ENCODE results near the gene SLC35G2.
"Not testable (repeated sequence)": the region's sequence is repeated elsewhere in the genome, so short reads cannot be mapped to it uniquely, and the experiment has no call there.

The SLC35G2 gene

GRCh38 chr3:136889947-136890346 is 71.0 kb downstream of the SLC35G2 start:
- Histone ChIP-seq H3K4me1 (ENCODE audit: control insufficient read depth, insufficient read depth, low read length) (no peaks in the 10 kb centered on the region), H3K4me3 (ENCODE audit: low read length in 2 of 2) (no peak overlapping the region), H3K9ac (ENCODE audit: low read length in 2 of 2) (no peak overlapping the region), H3K9me3 (ENCODE audit: control insufficient read depth in 2 of 2, low read length in 2 of 2) (peaks cover 0 to 3% of the 10 kb centered on the region in 2 donors), H3K27ac (ENCODE audit: low read length) (no peak overlapping the region), H3K36me3 (ENCODE audit: control insufficient read depth in 2 of 2, insufficient read depth in 2 of 2, low read length in 2 of 2) (no peaks in the 10 kb centered on the region), H3K27me3 (ENCODE audit: control insufficient read depth in 1 of 2, insufficient read depth in 2 of 2, low read length in 2 of 2) (no peaks in the 10 kb centered on the region)

DNA sequence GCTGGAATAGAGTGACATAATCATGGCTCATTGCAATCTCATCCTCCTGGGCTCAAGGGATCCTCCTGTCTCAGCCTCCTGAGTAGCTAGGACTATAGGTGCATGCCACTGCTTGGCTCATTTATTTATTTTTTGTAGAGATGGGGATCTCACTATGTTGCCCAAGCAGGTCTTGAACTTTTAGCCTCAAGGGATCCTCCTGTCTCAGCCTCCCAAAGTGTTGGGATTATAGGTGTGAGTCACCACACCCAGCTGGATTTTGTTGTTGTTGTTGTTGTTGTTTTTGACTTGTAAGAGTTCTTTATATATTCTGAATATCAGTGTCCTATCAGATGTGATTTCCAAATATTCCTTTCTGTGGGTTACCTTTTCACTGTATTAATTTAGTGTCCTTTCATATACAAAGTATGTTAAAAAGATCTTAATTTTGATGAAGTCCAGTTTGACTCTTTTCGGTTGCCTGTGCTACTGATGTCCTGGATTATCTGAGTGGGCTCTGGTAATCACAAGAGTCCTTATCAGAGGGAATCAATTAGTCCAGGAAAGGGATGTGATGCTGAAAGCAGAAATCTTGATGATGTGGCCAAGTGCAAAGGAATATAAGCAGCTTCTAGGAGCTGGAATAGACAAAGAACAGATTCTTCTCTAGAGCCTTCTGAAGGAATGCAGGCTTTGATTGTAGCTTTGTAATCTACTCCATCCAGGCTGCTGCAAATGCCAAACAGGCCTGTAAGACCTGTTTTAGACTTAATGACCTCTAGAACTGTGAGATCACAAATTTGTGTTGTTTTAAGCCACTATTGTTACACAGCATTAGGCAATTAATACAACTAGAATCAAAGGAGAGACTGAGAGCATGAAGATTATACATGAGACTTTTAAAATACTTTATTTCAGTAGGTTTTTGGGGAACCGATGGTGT is 73.3 kb downstream of the SLC35G2 start:
- Histone ChIP-seq H3K36me3 (ENCODE audit: control insufficient read depth in 2 of 2, insufficient read depth in 2 of 2, low read length in 2 of 2) (no peaks in the 10 kb centered on the region), H3K4me1 (ENCODE audit: control insufficient read depth, insufficient read depth, low read length) (no peaks in the 10 kb centered on the region), H3K27ac (ENCODE audit: low read length) (no peak overlapping the region), H3K4me3 (ENCODE audit: low read length in 2 of 2) (no peak overlapping the region), H3K9me3 (ENCODE audit: control insufficient read depth in 2 of 2, low read length in 2 of 2) (peaks cover 0 to 3% of the 10 kb centered on the region in 2 donors), H3K9ac (ENCODE audit: low read length in 2 of 2) (no peak overlapping the region), H3K27me3 (ENCODE audit: control insufficient read depth in 1 of 2, insufficient read depth in 2 of 2, low read length in 2 of 2) (no peaks in the 10 kb centered on the region)

DNA sequence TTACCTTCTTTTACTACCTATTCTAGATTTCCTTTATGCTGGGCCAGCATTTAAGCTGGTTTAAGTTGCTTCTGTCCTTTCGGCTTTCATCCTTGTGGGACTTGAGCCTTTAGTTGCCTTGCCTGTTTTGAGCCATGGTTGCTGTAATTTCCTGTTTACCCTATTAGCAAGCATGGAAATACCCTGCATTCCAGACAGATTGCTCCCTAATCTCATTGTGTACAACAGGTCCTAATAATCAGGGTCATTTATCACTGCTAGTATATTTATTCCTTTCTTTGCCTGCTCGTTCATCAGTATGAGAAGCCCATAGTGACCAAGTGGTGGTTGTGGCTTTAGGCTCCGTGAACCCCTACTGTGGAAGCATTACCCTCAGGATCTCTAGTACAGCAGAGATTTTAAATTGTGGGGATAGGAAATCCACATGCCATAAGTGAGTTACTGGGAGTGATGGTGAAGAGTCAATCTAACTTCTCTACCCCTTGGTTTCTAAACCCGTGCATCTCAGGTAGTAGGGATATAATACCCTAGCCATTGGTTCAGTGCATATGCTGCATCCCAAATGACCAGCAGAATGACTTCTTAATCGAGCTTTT is 75.0 kb downstream of the SLC35G2 start:
- Histone ChIP-seq H3K4me3 (ENCODE audit: low read length in 2 of 2) (no peak overlapping the region), H3K27me3 (ENCODE audit: control insufficient read depth in 1 of 2, insufficient read depth in 2 of 2, low read length in 2 of 2) (no peaks in the 10 kb centered on the region), H3K9ac (ENCODE audit: low read length in 2 of 2) (no peak overlapping the region), H3K9me3 (ENCODE audit: control insufficient read depth in 2 of 2, low read length in 2 of 2) (peaks cover 0 to 3% of the 10 kb centered on the region in 2 donors), H3K27ac (ENCODE audit: low read length) (no peak overlapping the region), H3K4me1 (ENCODE audit: control insufficient read depth, insufficient read depth, low read length) (no peaks in the 10 kb centered on the region), H3K36me3 (ENCODE audit: control insufficient read depth in 2 of 2, insufficient read depth in 2 of 2, low read length in 2 of 2) (no peaks in the 10 kb centered on the region)

DNA sequence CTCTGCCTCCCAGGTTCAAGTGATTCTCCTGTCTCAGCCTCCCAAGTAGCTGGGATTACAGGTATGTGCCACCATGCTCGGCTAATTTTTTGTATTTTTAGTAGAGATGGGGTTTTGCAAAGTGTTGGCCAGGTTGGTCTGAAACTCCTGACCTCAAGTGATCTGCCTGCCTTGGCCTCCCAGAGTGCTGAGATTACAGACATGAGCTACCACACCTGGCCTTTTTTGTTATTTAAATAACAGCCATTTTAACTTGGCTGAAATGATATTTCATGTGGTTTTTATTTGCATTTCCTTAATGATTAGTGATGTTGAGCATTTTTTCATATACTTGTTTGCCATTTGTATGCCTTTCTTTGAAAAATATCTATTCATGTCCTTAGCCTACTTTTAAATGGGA is 78.2 kb downstream of the SLC35G2 start:
- H3K9ac ChIP-seq (ENCODE audit: low read length in 2 of 2); H3K27me3 ChIP-seq (ENCODE audit: control insufficient read depth in 1 of 2, insufficient read depth in 2 of 2, low read length in 2 of 2); H3K9me3 ChIP-seq (ENCODE audit: control insufficient read depth in 2 of 2, low read length in 2 of 2); H3K27ac ChIP-seq (ENCODE audit: low read length); H3K36me3 ChIP-seq (ENCODE audit: control insufficient read depth in 2 of 2, insufficient read depth in 2 of 2, low read length in 2 of 2); H3K4me1 ChIP-seq (ENCODE audit: control insufficient read depth, insufficient read depth, low read length); H3K4me3 ChIP-seq (ENCODE audit: low read length in 2 of 2): not testable (repeated sequence)

DNA sequence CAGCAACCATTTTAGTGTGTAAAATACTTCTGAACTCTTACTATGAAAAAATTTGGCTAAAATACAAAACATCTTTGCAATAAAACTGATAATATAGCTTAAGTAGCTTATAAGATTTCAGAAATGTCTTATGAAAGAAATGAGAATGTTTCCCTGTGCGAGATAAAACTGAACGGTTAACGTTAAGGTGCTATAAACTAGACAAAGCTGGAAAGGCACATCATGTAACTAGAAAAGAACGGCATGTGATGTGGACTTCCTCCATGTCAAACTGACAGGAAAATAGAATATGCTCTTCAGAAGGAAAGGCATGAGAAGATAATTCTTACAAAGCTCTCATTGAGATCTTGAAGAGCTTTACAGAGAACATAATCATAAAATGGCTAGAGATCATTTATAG is 79.6 kb downstream of the SLC35G2 start:
- H3K9ac ChIP-seq (ENCODE audit: low read length in 2 of 2) = no peak overlapping the region
- peaks cover 0 to 4% of the 10 kb centered on the region in 2 donors for H3K9me3 ChIP-seq (ENCODE audit: control insufficient read depth in 2 of 2, low read length in 2 of 2)
- no peak overlapping the region for H3K27ac ChIP-seq (ENCODE audit: low read length)

GRCh38 chr3:136898954-136899353 is 80.0 kb downstream of the SLC35G2 start:
- Histone ChIP-seq H3K9ac (ENCODE audit: low read length in 2 of 2) (no peak overlapping the region), H3K4me1 (ENCODE audit: control insufficient read depth, insufficient read depth, low read length) (no peaks in the 10 kb centered on the region), H3K27ac (ENCODE audit: low read length) (no peak overlapping the region), H3K9me3 (ENCODE audit: control insufficient read depth in 2 of 2, low read length in 2 of 2) (peaks cover 0 to 4% of the 10 kb centered on the region in 2 donors), H3K27me3 (ENCODE audit: control insufficient read depth in 1 of 2, insufficient read depth in 2 of 2, low read length in 2 of 2) (no peaks in the 10 kb centered on the region), H3K36me3 (ENCODE audit: control insufficient read depth in 2 of 2, insufficient read depth in 2 of 2, low read length in 2 of 2) (no peaks in the 10 kb centered on the region), H3K4me3 (ENCODE audit: low read length in 2 of 2) (no peak overlapping the region)

More for the DNA sequence above, 79.6 kb downstream of the SLC35G2 start:
- Histone ChIP-seq H3K27me3 (ENCODE audit: control insufficient read depth in 1 of 2, insufficient read depth in 2 of 2, low read length in 2 of 2) (no peaks in the 10 kb centered on the region), H3K36me3 (ENCODE audit: control insufficient read depth in 2 of 2, insufficient read depth in 2 of 2, low read length in 2 of 2) (no peaks in the 10 kb centered on the region), H3K4me1 (ENCODE audit: control insufficient read depth, insufficient read depth, low read length) (no peaks in the 10 kb centered on the region), H3K4me3 (ENCODE audit: low read length in 2 of 2) (no peak overlapping the region)

DNA sequence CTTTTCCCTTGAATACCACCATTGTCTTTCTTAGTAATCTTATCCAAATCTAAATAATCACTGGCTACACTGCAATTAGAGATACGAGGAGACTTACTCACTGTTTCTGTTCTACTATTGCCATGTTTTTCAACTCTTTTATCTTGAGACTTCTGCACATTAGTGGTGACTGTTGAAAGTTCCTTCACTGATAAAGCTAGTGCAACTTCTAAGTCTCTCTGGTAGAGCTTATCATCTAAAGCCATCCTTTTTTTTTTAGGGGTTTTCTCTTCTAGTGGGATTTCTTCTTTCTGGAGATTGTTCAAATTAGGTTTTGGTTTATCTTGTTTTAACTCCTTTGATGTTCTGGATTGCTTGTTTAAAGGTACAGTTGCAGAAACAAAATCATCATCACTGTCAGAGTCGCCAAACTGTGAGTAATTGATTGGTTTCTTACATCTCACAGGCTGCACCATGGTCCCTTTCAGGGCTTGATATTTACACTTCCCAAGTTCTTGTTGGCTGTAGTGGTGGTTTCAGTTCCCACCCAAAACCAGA is 80.8 kb downstream of the SLC35G2 start:
- Histone ChIP-seq H3K9ac (ENCODE audit: low read length in 2 of 2) (no peak overlapping the region), H3K4me1 (ENCODE audit: control insufficient read depth, insufficient read depth, low read length) (no peaks in the 10 kb centered on the region), H3K27me3 (ENCODE audit: control insufficient read depth in 1 of 2, insufficient read depth in 2 of 2, low read length in 2 of 2) (no peaks in the 10 kb centered on the region), H3K36me3 (ENCODE audit: control insufficient read depth in 2 of 2, insufficient read depth in 2 of 2, low read length in 2 of 2) (no peaks in the 10 kb centered on the region), H3K4me3 (ENCODE audit: low read length in 2 of 2) (no peak overlapping the region), H3K9me3 (ENCODE audit: control insufficient read depth in 2 of 2, low read length in 2 of 2) (peaks cover 0 to 7% of the 10 kb centered on the region in 2 donors), H3K27ac (ENCODE audit: low read length) (no peak overlapping the region)

DNA sequence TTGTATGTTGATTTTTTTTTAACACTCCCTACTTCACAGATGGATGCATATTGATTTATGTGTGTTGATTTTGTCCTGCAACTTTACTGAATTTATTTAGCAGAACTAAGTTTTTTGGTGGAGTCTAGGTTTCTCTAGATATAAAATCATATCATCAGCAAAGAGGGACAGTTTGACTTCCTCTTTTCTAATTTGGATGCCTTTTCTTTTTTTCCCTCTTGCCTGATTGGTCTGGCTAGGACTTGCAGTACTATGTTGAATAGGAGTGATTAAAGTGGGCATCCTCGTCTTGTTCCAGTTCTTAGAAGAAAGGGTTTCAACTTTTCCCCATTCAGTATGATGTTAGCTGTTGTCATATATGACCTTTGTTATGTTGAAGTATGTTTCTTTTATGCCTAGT is 81.8 kb downstream of the SLC35G2 start:
- not testable (repeated sequence) for H3K27ac ChIP-seq (ENCODE audit: low read length); H3K9ac ChIP-seq (ENCODE audit: low read length in 2 of 2); H3K36me3 ChIP-seq (ENCODE audit: control insufficient read depth in 2 of 2, insufficient read depth in 2 of 2, low read length in 2 of 2); H3K9me3 ChIP-seq (ENCODE audit: control insufficient read depth in 2 of 2, low read length in 2 of 2); H3K4me1 ChIP-seq (ENCODE audit: control insufficient read depth, insufficient read depth, low read length); H3K4me3 ChIP-seq (ENCODE audit: low read length in 2 of 2); H3K27me3 ChIP-seq (ENCODE audit: control insufficient read depth in 1 of 2, insufficient read depth in 2 of 2, low read length in 2 of 2)

DNA sequence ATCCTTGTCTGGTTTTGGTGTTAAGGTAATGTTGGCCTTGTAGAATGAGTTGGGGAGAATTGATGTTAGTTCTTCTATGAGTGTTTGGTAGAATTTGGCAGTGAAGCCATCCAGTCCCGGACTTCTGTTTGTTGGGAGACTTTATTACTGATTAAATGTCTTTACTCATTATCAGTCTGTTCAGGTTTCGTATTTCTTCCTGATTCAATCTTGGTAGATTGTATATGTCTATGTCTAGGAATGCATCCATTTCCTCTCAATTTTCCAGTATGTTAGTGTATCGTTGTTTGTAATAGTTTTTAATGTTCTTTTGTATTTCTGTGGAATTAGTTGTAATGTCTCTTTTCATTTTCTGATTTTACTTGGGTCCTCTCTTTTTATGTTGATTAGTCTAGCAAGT is 82.5 kb downstream of the SLC35G2 start:
- no peak overlapping the region for H3K9ac ChIP-seq (ENCODE audit: low read length in 2 of 2)
- no peak overlapping the region for H3K27ac ChIP-seq (ENCODE audit: low read length)
- peaks cover 2% of the 10 kb centered on the region for H3K4me1 ChIP-seq (ENCODE audit: control insufficient read depth, insufficient read depth, low read length)
- no peaks in the 10 kb centered on the region for H3K27me3 ChIP-seq (ENCODE audit: control insufficient read depth in 1 of 2, insufficient read depth in 2 of 2, low read length in 2 of 2)
- H3K4me3 ChIP-seq (ENCODE audit: low read length in 2 of 2) = no peak overlapping the region
- H3K36me3 ChIP-seq (ENCODE audit: control insufficient read depth in 2 of 2, insufficient read depth in 2 of 2, low read length in 2 of 2) = no peaks in the 10 kb centered on the region
- peaks cover 0 to 7% of the 10 kb centered on the region in 2 donors for H3K9me3 ChIP-seq (ENCODE audit: control insufficient read depth in 2 of 2, low read length in 2 of 2)

GRCh38 chr3:136902530-136902929 is 83.6 kb downstream of the SLC35G2 start:
- not testable (repeated sequence) for H3K4me3 ChIP-seq (ENCODE audit: low read length in 2 of 2); H3K9ac ChIP-seq (ENCODE audit: low read length in 2 of 2); H3K9me3 ChIP-seq (ENCODE audit: control insufficient read depth in 2 of 2, low read length in 2 of 2); H3K4me1 ChIP-seq (ENCODE audit: control insufficient read depth, insufficient read depth, low read length); H3K27me3 ChIP-seq (ENCODE audit: control insufficient read depth in 1 of 2, insufficient read depth in 2 of 2, low read length in 2 of 2); H3K27ac ChIP-seq (ENCODE audit: low read length); H3K36me3 ChIP-seq (ENCODE audit: control insufficient read depth in 2 of 2, insufficient read depth in 2 of 2, low read length in 2 of 2)

DNA sequence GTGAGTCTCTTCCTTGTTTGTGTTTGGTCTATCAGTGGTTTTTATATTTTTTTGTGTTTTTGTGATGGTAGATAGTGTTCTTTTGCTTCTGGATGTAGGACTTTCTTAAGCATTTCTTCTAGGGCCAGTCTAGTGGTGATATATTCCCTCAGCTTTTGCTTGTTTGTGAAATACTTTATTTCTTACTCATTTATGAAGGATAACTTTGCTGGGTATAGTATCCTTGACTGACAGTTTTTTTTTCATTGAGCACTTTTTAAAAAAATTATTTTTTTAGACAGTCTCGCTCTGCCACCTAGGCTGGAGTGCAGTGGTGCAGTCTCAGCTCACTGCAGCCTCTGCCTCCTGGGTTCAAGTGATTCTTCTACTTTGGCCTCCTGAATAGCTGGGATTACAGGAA is 85.0 kb downstream of the SLC35G2 start:
- H3K4me3 ChIP-seq (ENCODE audit: low read length in 2 of 2) = no peak overlapping the region
- H3K9ac ChIP-seq (ENCODE audit: low read length in 2 of 2) = no peak overlapping the region
- H3K27ac ChIP-seq (ENCODE audit: low read length) = no peak overlapping the region
- H3K9me3 ChIP-seq (ENCODE audit: control insufficient read depth in 2 of 2, low read length in 2 of 2) = peaks cover 0 to 7% of the 10 kb centered on the region in 2 donors
- peaks cover 7% of the 10 kb centered on the region for H3K4me1 ChIP-seq (ENCODE audit: control insufficient read depth, insufficient read depth, low read length)
- no peaks in the 10 kb centered on the region for H3K36me3 ChIP-seq (ENCODE audit: control insufficient read depth in 2 of 2, insufficient read depth in 2 of 2, low read length in 2 of 2)
- no peaks in the 10 kb centered on the region for H3K27me3 ChIP-seq (ENCODE audit: control insufficient read depth in 1 of 2, insufficient read depth in 2 of 2, low read length in 2 of 2)
